HG02943 (cell line): Measurements from ENCODE around the gene POU6F1.

Source experiments
- ATAC-seq: cut with Tn5 transposase; IDR thresholded peaks from one replicate; pipeline ENCODE4 v1.9.1; 2021; ENCODE audit warnings: mild to moderate bottlenecking, low read depth, moderate library complexity; ENCODE audit not compliant: unreplicated experiment

Gene POU6F1

GRCh38 chr12:51172515-51173431 lies 45.1 kb downstream of the POU6F1 start, which contains the start of gene TFCP2:
TSS of gene TFCP2 (minus strand) at chr12:51173135. CDS start at chr12:51172422, 713 bp downstream.
- peak; percentile 87 for ATAC-seq

GRCh38 chr12:51171884-51172514 lies 45.9 kb downstream of the POU6F1 start:
- peak; percentile 11 for ATAC-seq

- ATAC-seq = no peak
These were observed 54.1 kb downstream of the POU6F1 start for GRCh38 chr12:51163795-51164194.

DNA sequence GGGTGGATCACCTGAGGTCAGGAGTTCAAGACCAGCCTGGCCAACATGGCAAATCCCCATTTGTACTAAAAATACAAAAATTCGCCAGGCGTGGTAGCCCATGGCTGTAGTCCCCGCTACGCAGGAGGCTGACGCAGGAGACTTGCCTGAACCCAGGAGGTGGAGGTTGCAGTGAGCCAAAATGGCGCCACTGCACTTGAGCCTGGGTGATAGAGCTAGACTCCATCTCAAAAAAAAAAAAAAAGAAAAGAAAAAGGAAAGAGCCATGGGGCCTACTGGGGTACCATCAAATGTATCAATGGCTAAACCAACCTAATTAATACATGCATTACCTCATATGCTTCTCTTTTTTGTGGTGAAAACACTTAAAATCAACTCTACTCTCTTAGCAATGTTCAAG lies 55.6 kb downstream of the POU6F1 start:
- no peak for ATAC-seq

GRCh38 chr12:51160814-51161459 lies 56.9 kb downstream of the POU6F1 start:
- no peak for ATAC-seq

- no peak for ATAC-seq
These were observed 61.6 kb downstream of the POU6F1 start for GRCh38 chr12:51156245-51156765.

- no peak for ATAC-seq
These were observed 64.9 kb downstream of the POU6F1 start for GRCh38 chr12:51152953-51153352.

DNA sequence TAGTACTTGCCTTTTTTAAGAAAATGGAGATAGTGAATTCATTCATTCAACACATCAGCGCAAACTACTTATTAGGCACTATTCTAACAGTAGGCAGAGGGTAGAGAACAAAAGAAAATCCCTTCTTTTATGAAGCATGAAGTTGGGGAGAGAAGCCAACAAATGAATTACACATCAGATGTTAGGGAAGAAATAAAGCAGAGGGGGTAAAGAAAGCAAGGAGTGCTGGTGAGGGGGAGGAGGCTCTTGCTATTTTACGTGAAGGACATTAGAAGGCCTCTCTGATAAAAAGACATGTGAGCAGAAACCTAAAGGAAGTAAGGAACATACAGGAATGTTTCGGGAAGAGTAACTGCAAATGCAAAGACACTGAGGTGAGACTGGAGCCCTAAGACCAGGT lies 67.1 kb downstream of the POU6F1 start:
- no peak for ATAC-seq

DNA sequence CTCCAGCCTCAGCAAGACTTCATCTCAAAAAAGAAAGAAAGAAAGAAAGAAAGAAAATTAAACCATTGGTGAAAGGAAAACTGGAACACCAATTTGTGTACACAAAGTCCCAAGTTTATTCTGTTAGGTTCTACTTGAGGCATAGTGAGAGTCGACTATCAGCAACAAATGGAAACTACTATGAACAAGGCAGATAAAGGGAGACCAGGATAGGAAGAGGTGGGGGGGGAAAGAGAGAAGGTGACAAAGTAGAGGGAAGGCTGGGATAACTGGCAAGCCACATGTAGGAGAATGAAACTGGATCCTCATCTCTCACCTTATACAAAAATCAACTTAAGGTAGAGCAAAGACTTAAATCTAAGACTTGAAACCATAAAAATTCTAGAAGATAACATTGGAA lies 70.6 kb downstream of the POU6F1 start:
- ATAC-seq = no peak

DNA sequence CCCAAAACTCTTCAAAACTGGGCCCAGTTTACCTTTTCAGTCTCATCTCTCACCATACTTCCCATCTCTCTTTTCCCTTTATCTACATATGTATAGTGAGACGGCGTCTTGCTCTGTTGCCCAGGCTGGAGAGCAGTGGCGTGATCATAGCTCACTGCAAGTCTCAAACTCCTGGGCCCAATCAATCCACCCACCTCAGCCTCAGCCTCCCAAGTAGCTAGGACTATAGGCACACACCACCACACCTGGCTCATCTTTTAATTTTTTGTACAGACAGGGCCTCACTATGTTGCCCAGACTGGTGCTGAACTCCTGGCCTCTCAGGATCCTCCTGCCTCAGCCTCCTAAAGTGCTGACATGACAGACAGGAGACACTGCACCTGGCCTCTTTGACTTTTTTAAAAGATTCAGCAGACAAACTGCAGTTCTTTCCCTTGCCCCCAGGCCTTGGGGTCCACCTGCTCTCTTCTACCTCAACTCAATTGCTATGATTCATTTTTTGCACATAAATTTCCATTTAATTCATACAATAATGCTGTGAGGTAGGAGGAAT lies 78.5 kb downstream of the POU6F1 start:
- no peak for ATAC-seq
